Umbilical cord (tissue), 2 donors: ENCODE results near the gene IPO13. TPM values are rescaled to one million over a fixed set of nuclear protein-coding genes. Genes with fewer than 3 reads are reported as not detected.

Source experiments
- DNase-seq: peaks from one replicate; pipeline ENCODE4 v3.0.0-alpha.2; 2015; ENCODE audit warnings: low spot score
- total RNA-seq: library from RNA; depleted of rRNA; stranded (reverse); fragments of >200 nt; gene quantifications from one replicate; pipeline ENCODE4 v1.2.3, GENCODE V29; 2014; ENCODE audit warnings: low replicate concordance; ENCODE audit not compliant: insufficient read depth

IPO13 gene
- total RNA-seq, 1 donor from 2014 or later, result 26.5 TPM

DNA sequence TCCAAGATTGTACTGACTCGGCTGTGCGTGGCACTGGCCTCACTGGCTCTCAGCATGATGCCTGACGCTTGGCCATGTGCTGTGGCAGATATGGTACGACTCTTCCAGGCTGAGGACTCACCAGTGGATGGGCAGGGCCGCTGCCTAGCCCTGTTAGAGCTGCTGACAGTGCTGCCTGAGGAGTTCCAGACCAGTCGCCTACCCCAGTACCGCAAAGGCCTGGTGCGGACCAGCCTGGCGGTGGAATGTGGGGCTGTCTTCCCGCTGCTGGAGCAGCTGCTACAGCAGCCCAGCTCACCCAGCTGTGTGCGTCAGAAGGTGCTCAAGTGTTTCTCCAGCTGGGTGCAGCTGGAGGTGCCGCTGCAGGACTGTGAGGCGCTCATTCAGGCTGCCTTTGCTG, 2.9 kb downstream of the IPO13 start:
- no peak for DNase-seq

- no peak for DNase-seq
Observed at GRCh38 chr1:43951021-43951985, 4.6 kb downstream of the IPO13 start.

DNA sequence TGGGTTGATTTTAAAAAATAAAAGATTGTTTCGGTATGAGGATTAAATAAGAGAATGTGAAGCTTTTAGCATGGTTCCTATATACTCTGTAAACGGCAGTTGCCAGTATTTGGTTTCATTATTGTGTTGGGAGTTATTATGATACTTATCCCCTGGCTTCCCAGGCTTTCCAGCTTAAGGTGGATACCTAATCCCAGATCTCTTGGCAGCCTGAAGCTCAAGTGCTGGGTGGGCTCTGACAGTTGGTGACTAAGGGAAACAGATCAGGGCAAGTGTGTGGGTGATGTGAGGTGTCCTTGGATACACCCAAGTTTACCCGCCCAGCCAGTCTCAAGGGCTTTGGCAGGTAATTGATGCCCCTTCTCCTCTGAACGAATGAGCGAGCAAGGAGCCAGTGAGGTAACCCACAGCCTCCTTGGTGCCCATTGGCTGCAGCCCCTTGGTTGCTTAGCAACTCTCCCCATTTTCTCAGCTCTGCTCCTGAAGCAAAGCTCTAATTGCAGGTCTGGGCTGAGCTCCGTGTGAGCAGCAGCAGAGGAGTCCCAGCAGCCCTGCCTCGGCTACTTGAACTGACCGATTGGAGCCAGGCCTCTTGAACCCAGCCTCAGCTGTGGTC, 6.1 kb downstream of the IPO13 start:
- DNase-seq, result no peak

GRCh38 chr1:43953361-43953760, 6.6 kb downstream of the IPO13 start:
- DNase-seq, result no peak

DNA sequence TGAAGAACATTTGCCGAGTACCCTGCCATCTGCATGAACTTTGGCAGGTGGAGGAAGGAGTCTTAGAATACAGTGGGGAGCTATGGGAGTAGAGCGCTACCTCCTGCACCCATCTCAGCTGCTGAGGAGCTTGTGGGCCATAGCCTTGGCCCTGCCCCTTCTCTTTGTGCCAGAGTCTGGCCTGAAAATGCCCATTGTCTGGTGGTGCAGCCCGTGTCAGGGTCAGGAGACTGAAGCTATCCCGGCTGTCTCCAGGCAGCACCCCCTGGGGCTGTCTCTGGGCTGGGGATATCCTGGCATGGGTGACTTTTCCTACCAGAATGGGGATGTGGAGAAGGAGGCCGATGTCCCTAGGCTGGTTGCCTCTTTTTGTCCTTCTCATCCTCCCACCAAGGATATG, 7.3 kb downstream of the IPO13 start:
- no peak for DNase-seq

DNA sequence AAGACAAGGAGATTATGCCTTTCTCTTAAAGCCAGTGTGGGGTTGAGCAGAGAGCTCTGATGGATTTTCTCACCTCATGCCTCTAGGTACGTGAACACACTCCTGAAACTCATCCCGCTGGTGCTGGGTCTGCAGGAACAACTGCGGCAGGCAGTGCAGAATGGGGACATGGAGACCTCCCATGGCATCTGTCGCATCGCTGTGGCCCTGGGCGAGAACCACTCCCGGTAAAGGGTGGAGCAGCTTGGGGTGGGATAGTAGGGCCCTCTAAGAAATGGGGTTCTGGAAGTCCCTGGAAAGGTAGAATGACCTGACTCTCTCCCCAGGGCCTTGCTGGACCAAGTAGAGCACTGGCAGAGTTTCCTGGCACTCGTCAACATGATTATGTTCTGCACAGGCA, 9.5 kb downstream of the IPO13 start:
- DNase-seq, result no peak

- DNase-seq, result no peak
Observed at GRCh38 chr1:43957407-43958040, 10.8 kb downstream of the IPO13 start.

DNA sequence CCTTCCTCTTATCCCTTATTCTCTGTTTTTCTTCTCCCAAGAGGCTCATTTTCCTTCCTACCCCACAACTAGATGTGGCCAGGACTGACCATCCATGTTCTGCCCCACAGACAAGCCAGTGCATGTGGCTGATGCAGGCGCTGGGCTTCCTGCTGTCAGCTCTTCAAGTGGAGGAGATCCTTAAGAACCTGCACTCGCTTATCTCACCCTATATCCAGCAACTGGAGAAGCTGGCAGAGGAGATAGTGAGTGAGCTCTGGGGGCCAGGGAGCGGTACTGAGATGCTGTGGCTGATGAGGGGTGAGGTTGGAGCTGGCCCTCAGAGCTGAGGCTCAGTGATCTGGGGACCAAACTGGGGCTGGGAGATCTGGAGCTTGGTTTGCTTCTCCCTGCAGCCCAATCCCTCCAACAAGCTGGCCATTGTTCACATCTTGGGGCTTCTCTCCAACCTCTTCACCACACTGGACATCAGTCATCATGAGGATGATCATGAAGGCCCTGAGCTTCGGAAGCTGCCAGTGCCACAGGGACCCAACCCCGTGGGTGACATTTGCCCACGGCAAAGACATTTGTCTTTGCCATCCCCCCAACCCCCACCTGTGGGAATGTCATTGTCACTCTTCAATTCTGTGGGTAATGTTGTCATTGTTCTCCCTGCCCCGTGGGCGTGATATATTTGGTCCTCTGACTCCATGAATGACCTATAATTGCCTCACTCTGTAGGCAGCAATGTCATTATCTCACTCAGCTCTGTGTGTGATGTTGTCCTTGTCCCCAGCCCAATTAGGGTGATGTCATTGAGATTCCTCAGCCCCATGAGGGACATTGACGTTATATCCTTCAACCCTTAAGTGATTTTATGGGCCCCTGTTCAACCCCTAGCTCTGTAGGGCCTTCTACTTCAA, 11.9 kb downstream of the IPO13 start:
- no peak for DNase-seq

GRCh38 chr1:43960798-43961197, 14.0 kb downstream of the IPO13 start:
- no peak for DNase-seq

DNA sequence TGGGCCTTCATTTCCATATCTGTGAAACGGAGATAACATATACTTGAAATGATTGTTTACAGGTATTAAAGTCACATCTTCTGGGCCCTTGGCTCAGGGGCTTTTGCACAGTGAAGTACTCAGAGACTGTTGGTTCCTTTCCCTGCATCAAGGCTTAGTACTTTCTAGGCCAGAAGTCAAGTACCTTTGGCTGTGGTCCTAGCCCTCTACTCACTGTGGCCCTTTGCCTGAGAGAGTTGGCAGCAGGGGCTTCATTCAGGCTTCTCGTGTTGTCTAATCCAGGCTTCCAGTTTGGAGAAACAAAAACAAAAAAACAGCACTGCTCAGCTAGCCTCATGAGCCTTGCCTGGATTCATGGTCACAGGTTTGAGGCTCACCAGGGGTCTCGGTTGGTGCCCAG, 14.9 kb downstream of the IPO13 start:
- no peak for DNase-seq

DNA sequence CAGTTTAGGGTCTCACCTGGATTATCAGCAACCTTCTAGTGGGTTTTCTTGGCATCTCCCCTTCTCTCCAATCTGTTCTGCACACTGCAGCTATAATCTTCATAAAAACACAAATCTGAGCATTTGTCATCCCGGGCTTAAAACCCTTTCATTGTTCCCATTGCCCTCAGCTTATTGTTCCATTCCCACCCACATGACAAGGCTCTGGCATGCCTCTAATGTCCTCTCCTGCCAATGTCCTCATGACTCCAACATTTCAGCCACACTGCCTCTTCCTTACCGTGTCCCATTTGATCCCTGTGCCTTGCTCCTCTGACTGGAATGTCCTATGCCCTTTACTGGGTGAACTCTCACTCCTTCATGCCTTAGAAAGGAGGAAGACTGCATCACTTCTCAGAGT, 15.6 kb downstream of the IPO13 start:
- DNase-seq, result no peak

DNA sequence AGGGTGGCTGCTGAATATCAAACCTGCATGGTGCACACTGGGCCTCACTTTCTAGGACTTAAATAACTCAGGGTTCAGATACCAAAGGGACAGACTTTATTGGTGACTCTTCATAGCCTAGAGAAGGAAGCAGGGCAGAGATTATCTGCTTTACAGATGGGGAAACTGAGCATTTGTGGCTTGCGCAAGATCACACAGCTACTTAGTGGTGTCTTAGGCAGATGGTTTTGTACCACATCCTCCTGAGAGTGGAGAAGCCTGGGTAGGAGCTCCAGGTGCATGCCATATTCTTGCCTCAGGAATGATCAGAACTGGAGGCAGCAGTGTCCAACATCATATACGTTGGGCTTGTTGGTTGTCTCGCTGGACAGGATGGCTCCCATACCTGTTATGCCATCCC, 16.3 kb downstream of the IPO13 start:
- no peak for DNase-seq

- no peak for DNase-seq
Observed at GRCh38 chr1:43963890-43964289, 17.1 kb downstream of the IPO13 start.

GRCh38 chr1:43965316-43965715, 18.6 kb downstream of the IPO13 start:
- DNase-seq, result no peak

DNA sequence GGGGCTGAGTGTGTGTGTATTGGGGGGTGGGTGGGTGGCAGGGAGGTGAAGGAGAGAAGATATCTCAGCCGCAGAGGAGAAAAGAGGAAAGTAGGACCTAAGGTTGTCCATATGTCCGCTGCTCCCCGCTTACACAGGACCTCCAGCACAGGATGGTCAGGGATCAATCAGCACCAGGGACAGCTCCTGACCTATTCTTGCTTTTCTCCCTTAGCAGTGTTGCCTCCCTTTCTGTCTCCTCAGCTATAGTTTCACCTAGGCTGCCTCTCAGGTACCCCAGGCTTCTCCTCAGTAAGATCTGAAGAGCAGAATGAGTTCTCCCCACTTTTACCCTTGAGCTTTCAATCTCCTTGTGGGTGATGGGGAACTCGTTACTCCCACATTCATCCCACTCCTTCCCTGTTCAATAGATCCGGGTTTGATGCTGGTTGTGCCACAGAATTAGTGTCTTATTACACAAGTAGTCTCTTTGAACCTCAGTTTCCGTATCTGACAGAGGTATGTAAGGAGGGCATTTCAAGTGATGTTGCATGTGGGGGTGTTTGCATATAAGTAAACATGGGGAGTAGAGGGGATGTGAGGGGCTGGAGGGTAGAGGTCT, 21.7 kb downstream of the IPO13 start:
- peak; percentile 32 for DNase-seq

DNA sequence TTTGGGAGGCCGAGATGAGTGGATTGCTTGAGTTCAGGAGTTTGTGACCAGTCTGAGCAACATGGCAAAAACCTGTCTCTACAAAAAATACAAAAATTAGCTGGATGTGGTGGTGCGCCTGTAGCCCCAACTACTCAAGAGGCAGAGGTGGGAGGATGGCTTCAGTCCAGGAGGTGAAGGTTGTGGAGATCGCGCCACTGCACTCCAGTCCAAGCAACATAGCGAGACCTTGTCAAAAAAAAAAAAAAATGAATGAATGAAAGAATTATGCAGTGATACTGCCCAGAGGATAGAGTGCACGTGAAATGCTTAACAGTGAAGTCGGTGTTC, 22.6 kb downstream of the IPO13 start:
- no peak for DNase-seq

DNA sequence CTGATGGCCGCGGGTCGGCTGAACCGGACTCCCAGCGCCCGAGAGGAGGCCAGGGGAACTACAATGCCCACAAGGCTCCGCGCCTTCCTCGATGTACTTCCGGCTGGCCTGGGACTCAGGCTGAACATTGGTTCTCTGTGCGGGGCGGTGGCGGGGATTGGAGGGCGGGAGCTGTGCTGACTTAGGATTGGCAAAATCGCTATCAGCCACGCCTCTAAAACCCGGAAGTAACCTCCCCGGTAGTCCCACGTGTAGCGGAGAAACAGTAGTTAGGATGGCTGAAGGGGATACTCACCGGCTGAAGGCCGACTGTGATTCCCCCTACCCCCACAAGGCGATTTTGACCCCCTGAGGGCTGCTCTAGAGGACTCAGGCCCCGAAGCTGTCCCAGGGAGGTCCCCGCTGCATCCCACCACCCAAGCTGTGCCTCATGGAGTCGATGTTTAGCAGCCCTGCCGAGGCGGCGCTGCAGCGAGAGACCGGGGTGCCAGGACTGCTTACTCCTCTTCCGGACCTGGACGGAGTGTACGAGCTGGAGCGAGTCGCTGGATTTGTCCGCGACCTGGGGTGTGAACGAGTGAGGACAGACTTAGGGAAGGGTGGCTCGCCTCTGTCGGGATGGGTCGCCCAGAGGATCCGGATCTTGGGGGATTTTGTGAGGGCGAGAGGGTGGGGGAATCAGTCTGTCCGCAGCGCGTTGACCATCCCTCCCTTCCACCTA, 23.2 kb downstream of the IPO13 start, which contains the start of gene DPH2:
TSS of gene DPH2 (plus strand) at position 265 of the 721 bp plus-strand sequence. CDS start at position 431, 166 bp downstream.
- DNase-seq, result peak; percentile 99

- DNase-seq, result no peak
Observed at GRCh38 chr1:43970502-43970901, 23.8 kb downstream of the IPO13 start.

GRCh38 chr1:43970911-43971310, 24.2 kb downstream of the IPO13 start:
- no peak for DNase-seq

DNA sequence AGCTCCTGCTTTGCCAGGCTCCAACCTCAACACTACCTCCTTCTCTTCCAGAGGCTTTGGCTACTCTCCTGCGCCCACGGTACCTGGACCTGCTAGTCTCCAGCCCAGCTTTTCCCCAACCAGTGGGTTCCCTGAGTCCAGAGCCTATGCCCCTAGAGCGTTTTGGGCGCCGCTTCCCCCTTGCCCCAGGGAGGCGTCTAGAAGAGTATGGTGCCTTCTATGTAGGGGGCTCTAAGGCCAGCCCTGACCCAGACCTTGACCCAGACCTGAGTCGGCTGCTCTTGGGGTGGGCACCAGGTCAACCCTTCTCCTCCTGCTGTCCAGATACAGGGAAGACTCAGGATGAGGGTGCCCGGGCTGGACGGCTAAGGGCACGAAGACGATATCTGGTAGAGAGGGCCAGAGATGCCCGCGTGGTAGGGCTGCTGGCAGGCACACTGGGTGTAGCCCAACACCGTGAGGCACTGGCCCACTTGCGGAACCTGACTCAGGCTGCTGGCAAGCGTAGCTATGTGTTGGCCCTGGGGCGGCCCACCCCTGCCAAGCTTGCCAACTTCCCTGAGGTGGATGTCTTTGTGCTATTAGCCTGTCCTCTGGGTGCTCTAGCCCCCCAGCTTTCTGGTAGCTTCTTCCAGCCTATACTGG, 24.7 kb downstream of the IPO13 start:
- no peak for DNase-seq
